GM12801 (cell line): ENCODE data around the gene SDS.

Experiments
- CTCF ChIP-seq: IDR thresholded peaks from one replicate; pipeline ENCODE4 v1.5.1; 2011; ENCODE audit warnings: control low read depth; ENCODE audit not compliant: insufficient read length; ENCODE audit errors: extremely low read depth

SDS gene

GRCh38 chr12:113347892-113348291, 55.8 kb downstream of the SDS start:
- TF ChIP-seq CTCF = no peak

GRCh38 chr12:113347107-113347506, 56.6 kb downstream of the SDS start:
- no peak for TF ChIP-seq CTCF

GRCh38 chr12:113346353-113346752, 57.3 kb downstream of the SDS start:
- TF ChIP-seq CTCF = no peak

GRCh38 chr12:113345318-113345717, 58.4 kb downstream of the SDS start:
- no peak for TF ChIP-seq CTCF
